A673 (cell line): ENCODE data around the gene ERP29. TPM values are rescaled to one million over a fixed set of nuclear protein-coding genes. Genes with fewer than 3 reads are reported as not detected.

Source experiments
- BruUV-seq: library from RNA; stranded (reverse); fragments of 400-500 nt; replicated peaks from 2 replicates; lab custom pipeline; 2021; lab: Mats Ljungman, UMichigan
- CTCF ChIA-PET: fragments of 300-600 bp; sonication (Branson Sonifier 250); formaldehyde crosslinking; loops from one replicate; lab custom pipeline; 2022; ENCODE audit warnings: antibody characterized with exemption; lab: Charles Lee
- POLR2A ChIA-PET: fragments of 300-600 bp; sonication (Branson Sonifier 250); formaldehyde crosslinking; loops from one replicate; lab custom pipeline; 2022; ENCODE audit warnings: antibody characterized with exemption; ENCODE audit not compliant: low non-redundant PET; lab: Charles Lee
- DNase-seq: peaks from one replicate; pipeline ENCODE4 v3.0.0-alpha.2; 2015; ENCODE audit warnings: low spot score
- H3K27ac ChIP-seq: fragments of 200-600 bp; sonication (generic); 2 replicates; pipeline ENCODE4 v1.5.1; 2016; ENCODE audit warnings: mixed run types, low read depth, mild to moderate bottlenecking, mixed read lengths, antibody characterized with exemption, low read length; ENCODE audit not compliant: poor library complexity, severe bottlenecking
- H3K27me3 ChIP-seq: fragments of 200-600 bp; sonication (generic); replicated peaks from 2 replicates; pipeline ENCODE4 v1.6.1; 2017; ENCODE audit warnings: mixed run types, low read depth, mild to moderate bottlenecking, mixed read lengths, antibody characterized with exemption, low read length; ENCODE audit not compliant: insufficient read depth, poor library complexity
- H3K36me3 ChIP-seq: fragments of 200-600 bp; sonication (generic); 2 replicates; pipeline ENCODE4 v1.6.1; 2016; ENCODE audit warnings: mixed run types, mild to moderate bottlenecking, mixed read lengths, antibody characterized with exemption, low read length; ENCODE audit not compliant: insufficient read depth, poor library complexity, severe bottlenecking
- H3K4me1 ChIP-seq: fragments of 200-600 bp; sonication (generic); 2 replicates; pipeline ENCODE4 v1.6.1; 2017; ENCODE audit warnings: mixed run types, mild to moderate bottlenecking, mixed read lengths, antibody characterized with exemption, low read length; ENCODE audit not compliant: insufficient read depth, poor library complexity, severe bottlenecking
- H3K4me3 ChIP-seq: fragments of 200-600 bp; sonication (generic); 2 replicates; pipeline ENCODE4 v1.5.1; 2016; ENCODE audit warnings: low read depth, mixed run types, mild to moderate bottlenecking, mixed read lengths, low read length; ENCODE audit not compliant: poor library complexity, severe bottlenecking
- H3K9me3 ChIP-seq: fragments of 200-600 bp; sonication (generic); 2 replicates; pipeline ENCODE4 v1.6.1; 2016; ENCODE audit warnings: mixed run types, low read depth, mild to moderate bottlenecking, mixed read lengths, antibody characterized with exemption, low read length; ENCODE audit not compliant: poor library complexity, severe bottlenecking
- EZH2 ChIP-seq: fragments of 200-600 bp; sonication (generic); IDR thresholded peaks from 2 replicates; pipeline ENCODE4 v1.6.1; 2017; ENCODE audit warnings: borderline replicate concordance, low read depth, mild to moderate bottlenecking, mixed read lengths, antibody characterized with exemption, low read length; ENCODE audit not compliant: poor library complexity, severe bottlenecking
- intact Hi-C: fragments of 100-400 bp; cut with micrococcal nuclease; formaldehyde crosslinking; loops from one replicate; pipeline ENCODE4 v1.10.0; 2022; ENCODE audit not compliant: unreplicated experiment
- total RNA-seq: library from RNA; stranded (reverse); gene quantifications from 2 replicates; pipeline ENCODE4 v1.2.3, GENCODE V29; 2021
- TF ChIP-seq, protein P1 (sequence below): fragments of 300-800, 200-600 bp; sonication (generic); conservative IDR thresholded peaks from 2 replicates; pipeline ENCODE4 v1.5.1; 2017; ENCODE audit warnings: low read depth, mild to moderate bottlenecking, antibody characterized with exemption, low read length, moderate library complexity, mixed read lengths

Gene ERP29
- total RNA-seq, 1 experiment from 2014 or later, result 109 TPM

GRCh38 chr12:112020947-112021457 is 7.8 kb downstream of the ERP29 start:
- ChIA-PET CTCF (no interaction called here), POLR2A (interaction anchor here (0.6 kb wide), 2 partner anchors 8 to 358 kb away, joined by 3 read pairs; partner anchors contain the start of genes ERP29 and TMEM116)
- Histone ChIP-seq H3K27me3 (no peaks in the 10 kb centered on the region), H3K27ac (peak overlapping the region; percentile 43), H3K36me3 (peaks cover 51% of the 10 kb centered on the region), H3K9me3 (no peaks in the 10 kb centered on the region), H3K4me3 (no peak overlapping the region), H3K4me1 (peaks cover 11% of the 10 kb centered on the region)
- TF ChIP-seq EZH2, result no peak
- TF ChIP-seq, protein P1, sequence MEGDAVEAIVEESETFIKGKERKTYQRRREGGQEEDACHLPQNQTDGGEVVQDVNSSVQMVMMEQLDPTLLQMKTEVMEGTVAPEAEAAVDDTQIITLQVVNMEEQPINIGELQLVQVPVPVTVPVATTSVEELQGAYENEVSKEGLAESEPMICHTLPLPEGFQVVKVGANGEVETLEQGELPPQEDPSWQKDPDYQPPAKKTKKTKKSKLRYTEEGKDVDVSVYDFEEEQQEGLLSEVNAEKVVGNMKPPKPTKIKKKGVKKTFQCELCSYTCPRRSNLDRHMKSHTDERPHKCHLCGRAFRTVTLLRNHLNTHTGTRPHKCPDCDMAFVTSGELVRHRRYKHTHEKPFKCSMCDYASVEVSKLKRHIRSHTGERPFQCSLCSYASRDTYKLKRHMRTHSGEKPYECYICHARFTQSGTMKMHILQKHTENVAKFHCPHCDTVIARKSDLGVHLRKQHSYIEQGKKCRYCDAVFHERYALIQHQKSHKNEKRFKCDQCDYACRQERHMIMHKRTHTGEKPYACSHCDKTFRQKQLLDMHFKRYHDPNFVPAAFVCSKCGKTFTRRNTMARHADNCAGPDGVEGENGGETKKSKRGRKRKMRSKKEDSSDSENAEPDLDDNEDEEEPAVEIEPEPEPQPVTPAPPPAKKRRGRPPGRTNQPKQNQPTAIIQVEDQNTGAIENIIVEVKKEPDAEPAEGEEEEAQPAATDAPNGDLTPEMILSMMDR, result no peak
- intact Hi-C loops, result no loop called here
- BruUV-seq, result no TSS peak
- DNase-seq, result no peak

GRCh38 chr12:112022241-112023016 is 9.2 kb downstream of the ERP29 start:
- H3K4me1 ChIP-seq, result peaks cover 15% of the 10 kb centered on the region
- no peaks in the 10 kb centered on the region for H3K9me3 ChIP-seq
- H3K36me3 ChIP-seq, result peaks cover 46% of the 10 kb centered on the region
- H3K27ac ChIP-seq, result no peak overlapping the region
- no peaks in the 10 kb centered on the region for H3K27me3 ChIP-seq
- intact Hi-C loops, result no loop called here
- no peak overlapping the region for H3K4me3 ChIP-seq
- CTCF ChIA-PET, result no interaction called here
- no peak for DNase-seq
- TF ChIP-seq, protein P1, result no peak
- no peak for TF ChIP-seq EZH2
- BruUV-seq, result TSS peak; percentile 90
- POLR2A ChIA-PET, result interaction anchor here (0.6 kb wide), 1 partner anchor 76 kb away, joined by 4 read pairs; no protein-coding TSS in a partner anchor

GRCh38 chr12:112023759-112024396 is 10.7 kb downstream of the ERP29 start:
- peaks cover 15% of the 10 kb centered on the region for H3K4me1 ChIP-seq
- peaks cover 50% of the 10 kb centered on the region for H3K36me3 ChIP-seq
- DNase-seq, result no peak
- CTCF ChIA-PET, result interaction anchor here (0.5 kb wide), 1 partner anchor 79 kb away, joined by 3 read pairs; no protein-coding TSS in a partner anchor
- BruUV-seq, result no TSS peak
- H3K9me3 ChIP-seq, result no peaks in the 10 kb centered on the region
- no peak overlapping the region for H3K4me3 ChIP-seq
- no peak overlapping the region for H3K27ac ChIP-seq
- intact Hi-C loops, result no loop called here
- no peaks in the 10 kb centered on the region for H3K27me3 ChIP-seq
- POLR2A ChIA-PET, result interaction anchor here (0.6 kb wide), 1 partner anchor 9 kb away, joined by 6 read pairs; no protein-coding TSS in a partner anchor
- TF ChIP-seq EZH2, result no peak
- TF ChIP-seq, protein P1, result no peak
